CD14-positive monocyte (primary cell): ENCODE data around the gene VWF. TPM values are rescaled to one million over a fixed set of nuclear protein-coding genes. Genes with fewer than 3 reads are reported as not detected.
A peak's percentile ranks its signal among the peaks of the same experiment; 100 is the strongest.

Experiments used
- DNase-seq, 3 donors: peaks; one replicate each; pipeline ENCODE4 v3.0.0-alpha.2; 2011 to 2022
- H2AFZ ChIP-seq: 2 replicates; pipeline ENCODE4 v1.6.0; 2012; ENCODE audit warnings: mild to moderate bottlenecking, low read depth, low read length, inconsistent platforms; ENCODE audit not compliant: insufficient read depth, poor library complexity, severe bottlenecking
- H3K27ac ChIP-seq, 2 donors: 1 replicate in 1 of 2; 2 replicates in 1 of 2; pipeline ENCODE4 v1.5.1; 2012 to 2013; ENCODE audit warnings: low read length in 2 of 2, control low read depth in 1 of 2, inconsistent platforms in 1 of 2, low read depth in 1 of 2, mild to moderate bottlenecking in 1 of 2
- H3K27me3 ChIP-seq, 2 donors: one replicate each; pipeline versions ENCODE4 v1.6.0 to v1.6.1; 2011 to 2013; ENCODE audit warnings: low read length in 2 of 2; ENCODE audit not compliant: control insufficient read depth in 2 of 2, insufficient read depth in 2 of 2
- H3K36me3 ChIP-seq, 2 donors: replicated peaks in 1 of 2; 1 replicate in 1 of 2; 2 replicates in 1 of 2; pipeline versions ENCODE4 v1.5.1 to v1.6.1; 2012 to 2013; ENCODE audit warnings: low read length in 2 of 2, control low read depth in 1 of 2, inconsistent platforms in 1 of 2, mild to moderate bottlenecking in 1 of 2; ENCODE audit not compliant: insufficient read depth in 2 of 2, control insufficient read depth in 1 of 2
- H3K4me1 ChIP-seq, 2 donors: 1 replicate in 1 of 2; 2 replicates in 1 of 2; pipeline versions ENCODE4 v1.5.1 to v1.6.1; 2012 to 2013; ENCODE audit warnings: low read length in 2 of 2, control low read depth in 1 of 2, inconsistent platforms in 1 of 2, mild to moderate bottlenecking in 1 of 2, moderate library complexity in 1 of 2; ENCODE audit not compliant: insufficient read depth in 2 of 2, control insufficient read depth in 1 of 2
- H3K4me2 ChIP-seq: replicated peaks from 2 replicates; pipeline ENCODE3; 2012; ENCODE audit warnings: low read length, moderate library complexity, mild to moderate bottlenecking; ENCODE audit not compliant: poor library complexity, severe bottlenecking; ENCODE audit errors: extremely low read depth
- H3K4me3 ChIP-seq, 3 experiments: fragments of 200-600 bp in 1 of 3; sonication (generic) in 1 of 3; replicated peaks in 1 of 3; 1 replicate in 2 of 3; 2 replicates in 1 of 3; pipeline ENCODE4 v1.5.1; 2011 to 2013; ENCODE audit warnings: low read length in 3 of 3, mild to moderate bottlenecking in 3 of 3, control low read depth in 2 of 3, low read depth in 2 of 3, inconsistent platforms in 1 of 3, moderate library complexity in 1 of 3
- H3K79me2 ChIP-seq: 2 replicates; pipeline ENCODE4 v1.6.0; 2012; ENCODE audit warnings: mild to moderate bottlenecking, control low read depth, inconsistent platforms, low read length, moderate library complexity; ENCODE audit not compliant: insufficient read depth
- H3K9ac ChIP-seq: 2 replicates; pipeline ENCODE4 v1.6.0; 2017; ENCODE audit warnings: low read length, mild to moderate bottlenecking; ENCODE audit not compliant: insufficient read depth, poor library complexity, severe bottlenecking
- H3K9me3 ChIP-seq, 2 donors: replicated peaks in 1 of 2; 1 replicate in 1 of 2; 2 replicates in 1 of 2; pipeline versions ENCODE4 v1.5.1 to v1.6.1; 2012 to 2013; ENCODE audit warnings: low read length in 2 of 2, control low read depth in 1 of 2; ENCODE audit not compliant: control insufficient read depth in 1 of 2, insufficient read depth in 1 of 2
- H4K20me1 ChIP-seq: 2 replicates; pipeline ENCODE4 v1.6.0; 2012; ENCODE audit warnings: mild to moderate bottlenecking, low read length, control low read depth, moderate library complexity; ENCODE audit not compliant: insufficient read depth
- H3K27ac Mint-ChIP-seq, 7 donors: one replicate each; pipeline ENCODE4 v1.8.0; 2020; ENCODE audit warnings: mild to moderate bottlenecking in 7 of 7, mixed read lengths in 7 of 7, moderate library complexity in 6 of 7, inconsistent platforms in 2 of 7
- H3K27me3 Mint-ChIP-seq, 3 donors: one replicate each; pipeline ENCODE4 v1.8.0; 2021 to 2022; ENCODE audit warnings: low read depth in 3 of 3, mild to moderate bottlenecking in 3 of 3, mixed read lengths in 3 of 3, moderate library complexity in 3 of 3, inconsistent platforms in 1 of 3
- H3K36me3 Mint-ChIP-seq, 2 donors: one replicate each; pipeline ENCODE4 v1.8.0; 2020; ENCODE audit warnings: mixed read lengths in 2 of 2, inconsistent platforms in 1 of 2, mild to moderate bottlenecking in 1 of 2
- H3K4me1 Mint-ChIP-seq: one replicate; pipeline ENCODE4 v1.8.0; 2020; ENCODE audit warnings: mild to moderate bottlenecking, mixed read lengths
- H3K4me3 Mint-ChIP-seq, 2 donors: one replicate each; pipeline ENCODE4 v1.8.0; 2020; ENCODE audit warnings: mild to moderate bottlenecking in 2 of 2, mixed read lengths in 2 of 2, moderate library complexity in 1 of 2
- H3K9me3 Mint-ChIP-seq, 7 donors: one replicate each; pipeline ENCODE4 v1.8.0; 2020 to 2022; ENCODE audit warnings: mixed read lengths in 7 of 7, mild to moderate bottlenecking in 6 of 7, moderate library complexity in 6 of 7, inconsistent platforms in 2 of 7
- WGBS: methylation state at CpG from one replicate; pipeline ENCODE4 v1.1.5; 2013; ENCODE audit warnings: missing lambda C conversion rate; ENCODE audit not compliant: insufficient coverage; 5-methylcytosine and 5-hydroxymethylcytosine counted together
- intact Hi-C, 2 donors: fragments of 100-400 bp; cut with micrococcal nuclease; formaldehyde crosslinking; loops; one replicate each; pipeline versions ENCODE4 v1.15.0 to v1.15.1; 2023
- polyA plus RNA-seq, 3 donors: library from polyadenylated mRNA; depleted of rRNA in 1 of 3; unstranded in 2 of 3; stranded (reverse) in 1 of 3; fragments of 300-500 nt in 2 of 3; fragments of >200 nt in 1 of 3; fragmentation: Illumina TruSeq in 2 of 3; gene quantifications; 1 replicate in 2 of 3; 2 replicates in 1 of 3; pipeline ENCODE4 v1.2.3, GENCODE V29; 2012 to 2021
- TF ChIP-seq, protein P1 (sequence below): fragments of 200-600 bp; IDR thresholded peaks from one replicate; pipeline ENCODE4 v1.8.0; 2022; ENCODE audit warnings: antibody characterized with exemption, mild to moderate bottlenecking

VWF gene
- polyA plus RNA-seq, 3 donors = 0.17 to 0.49 (median 0.48) TPM

DNA sequence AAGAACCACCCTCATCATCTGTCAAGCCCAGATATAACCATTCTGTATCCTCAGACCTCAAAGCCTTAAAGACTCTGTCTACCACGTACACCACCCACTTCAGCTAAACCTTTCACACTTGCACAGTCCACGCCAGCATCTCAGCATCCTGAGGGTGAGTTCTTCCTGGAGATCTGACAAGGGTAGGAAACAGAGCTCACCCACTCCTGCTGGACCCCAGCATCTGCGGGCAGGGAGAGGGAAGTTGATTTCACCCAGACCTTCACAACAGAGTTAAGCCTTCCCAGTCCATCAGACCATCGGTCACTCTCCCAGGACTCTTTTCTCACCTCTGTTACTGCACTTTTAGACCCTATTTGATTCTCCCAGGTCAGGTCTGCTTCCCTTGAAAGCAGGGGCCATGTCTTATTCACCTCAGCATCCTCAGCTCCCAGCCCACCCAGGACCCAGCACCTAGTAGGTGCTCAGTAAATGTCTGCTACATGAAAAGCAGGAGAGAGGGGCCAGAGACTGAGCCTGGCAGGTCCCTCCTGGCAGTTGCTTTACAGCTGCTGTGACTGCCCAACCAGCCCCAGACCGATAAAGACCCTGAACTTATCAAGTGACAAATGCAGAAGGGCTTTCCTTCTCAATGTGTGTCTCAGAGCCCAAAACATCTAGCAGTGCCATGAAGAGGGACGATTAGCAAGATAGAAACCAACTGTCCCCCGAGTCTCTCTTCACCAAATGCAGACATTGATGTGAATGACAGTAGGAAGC, 213.5 kb downstream of the VWF start:
- no peaks in the 10 kb centered on the region for H3K36me3 Mint-ChIP-seq
- H3K4me3 Mint-ChIP-seq = no peak overlapping the region
- no peaks in the 10 kb centered on the region for H3K4me1 Mint-ChIP-seq
- peaks cover 0 to 3% (median 0%) of the 10 kb centered on the region in 7 donors for H3K9me3 Mint-ChIP-seq
- no peaks in the 10 kb centered on the region for H3K9me3 ChIP-seq
- no peaks in the 10 kb centered on the region for H3K79me2 ChIP-seq
- peaks cover under 1 to 3% (median 1%) of the 10 kb centered on the region in 3 donors for H3K27me3 Mint-ChIP-seq
- TF ChIP-seq, protein P1, sequence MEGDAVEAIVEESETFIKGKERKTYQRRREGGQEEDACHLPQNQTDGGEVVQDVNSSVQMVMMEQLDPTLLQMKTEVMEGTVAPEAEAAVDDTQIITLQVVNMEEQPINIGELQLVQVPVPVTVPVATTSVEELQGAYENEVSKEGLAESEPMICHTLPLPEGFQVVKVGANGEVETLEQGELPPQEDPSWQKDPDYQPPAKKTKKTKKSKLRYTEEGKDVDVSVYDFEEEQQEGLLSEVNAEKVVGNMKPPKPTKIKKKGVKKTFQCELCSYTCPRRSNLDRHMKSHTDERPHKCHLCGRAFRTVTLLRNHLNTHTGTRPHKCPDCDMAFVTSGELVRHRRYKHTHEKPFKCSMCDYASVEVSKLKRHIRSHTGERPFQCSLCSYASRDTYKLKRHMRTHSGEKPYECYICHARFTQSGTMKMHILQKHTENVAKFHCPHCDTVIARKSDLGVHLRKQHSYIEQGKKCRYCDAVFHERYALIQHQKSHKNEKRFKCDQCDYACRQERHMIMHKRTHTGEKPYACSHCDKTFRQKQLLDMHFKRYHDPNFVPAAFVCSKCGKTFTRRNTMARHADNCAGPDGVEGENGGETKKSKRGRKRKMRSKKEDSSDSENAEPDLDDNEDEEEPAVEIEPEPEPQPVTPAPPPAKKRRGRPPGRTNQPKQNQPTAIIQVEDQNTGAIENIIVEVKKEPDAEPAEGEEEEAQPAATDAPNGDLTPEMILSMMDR = no peak
- no peak overlapping the region for H2AFZ ChIP-seq
- H3K27me3 ChIP-seq = no peaks in the 10 kb centered on the region
- DNase-seq = no peak
- no peak overlapping the region for H3K4me3 ChIP-seq
- no peak overlapping the region for H3K4me2 ChIP-seq
- H3K4me1 ChIP-seq = no peaks in the 10 kb centered on the region
- H3K36me3 ChIP-seq = no peaks in the 10 kb centered on the region
- no peak overlapping the region for H3K9ac ChIP-seq
- H4K20me1 ChIP-seq = no peaks in the 10 kb centered on the region
- no peak overlapping the region for H3K27ac ChIP-seq
- intact Hi-C loops = no loop called here
- 93% methylated on average over 3 of the region's 7 CpGs for WGBS
- H3K27ac Mint-ChIP-seq = peak overlapping the region in 1 of 7 donors; percentile 64

DNA sequence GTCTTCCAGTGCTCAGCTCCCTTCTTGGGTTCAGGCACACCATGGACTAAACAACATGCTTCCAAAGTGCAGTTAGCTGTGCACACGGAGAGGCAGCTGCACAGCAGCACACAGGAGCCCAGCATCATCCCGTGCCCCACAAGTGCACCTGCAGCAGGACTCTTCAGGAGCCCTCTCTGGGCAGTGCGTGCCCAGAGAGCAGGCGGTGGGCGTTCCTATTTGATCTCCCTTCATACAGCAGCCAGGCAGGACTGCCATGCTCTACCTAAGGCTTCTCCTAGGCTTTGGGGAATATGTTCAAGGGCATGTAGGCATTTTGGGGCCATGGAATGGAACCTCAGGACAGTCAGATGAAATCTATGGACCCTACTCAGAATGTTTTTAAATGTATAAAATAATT, 214.9 kb downstream of the VWF start:
- H3K9ac ChIP-seq = no peak overlapping the region
- no peak overlapping the region for H3K4me2 ChIP-seq
- Mint-ChIP-seq H3K4me3 (no peak overlapping the region), H3K27me3 (peaks cover 1 to 3% (median 2%) of the 10 kb centered on the region in 3 donors), H3K4me1 (no peaks in the 10 kb centered on the region), H3K9me3 (peaks cover 0 to 3% (median 0%) of the 10 kb centered on the region in 7 donors), H3K27ac (no peak overlapping the region), H3K36me3 (no peaks in the 10 kb centered on the region)
- 73% methylated on average over 1 of the region's 5 CpGs for WGBS
- DNase-seq = no peak
- intact Hi-C loops = no loop called here
- H3K27ac ChIP-seq = no peak overlapping the region
- H3K4me1 ChIP-seq = no peaks in the 10 kb centered on the region
- no peaks in the 10 kb centered on the region for H4K20me1 ChIP-seq
- H3K79me2 ChIP-seq = no peaks in the 10 kb centered on the region
- no peak overlapping the region for H3K4me3 ChIP-seq
- no peaks in the 10 kb centered on the region for H3K9me3 ChIP-seq
- H2AFZ ChIP-seq = no peak overlapping the region
- H3K36me3 ChIP-seq = no peaks in the 10 kb centered on the region
- TF ChIP-seq, protein P1 = no peak
- no peaks in the 10 kb centered on the region for H3K27me3 ChIP-seq
